GM19328 (cell line): ENCODE measurements around the gene MICAL3.

Source experiments
- ATAC-seq: cut with Tn5 transposase; IDR thresholded peaks from one replicate; pipeline ENCODE4 v1.9.1; 2021; ENCODE audit warnings: mild to moderate bottlenecking, moderate library complexity; ENCODE audit not compliant: unreplicated experiment

Gene MICAL3

GRCh38 chr22:17955590-17956379, 68.6 kb downstream of the MICAL3 start:
- ATAC-seq, result no peak

GRCh38 chr22:17954860-17955587, 69.3 kb downstream of the MICAL3 start:
- ATAC-seq, result no peak

GRCh38 chr22:17954200-17954859, 70.0 kb downstream of the MICAL3 start:
- no peak for ATAC-seq

DNA sequence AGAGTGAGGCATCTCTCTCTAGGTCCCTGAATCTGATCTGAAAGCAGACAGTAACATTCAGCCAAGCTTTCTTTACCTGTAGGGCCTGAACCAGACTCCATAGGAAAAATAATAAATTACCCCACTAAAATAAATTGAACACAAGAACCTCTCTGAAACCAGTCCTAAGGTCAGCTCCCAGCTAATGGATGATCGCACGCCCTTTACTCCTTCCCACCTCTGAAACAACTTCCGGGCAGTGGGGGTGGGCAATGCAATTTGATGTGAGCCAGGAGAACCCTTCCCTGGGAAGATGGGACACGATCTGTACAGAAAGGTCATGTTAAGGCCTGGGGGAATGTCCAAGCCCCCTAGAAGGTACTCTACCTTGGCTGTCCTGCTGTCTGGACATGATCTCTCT, 71.2 kb downstream of the MICAL3 start:
- ATAC-seq, result no peak

DNA sequence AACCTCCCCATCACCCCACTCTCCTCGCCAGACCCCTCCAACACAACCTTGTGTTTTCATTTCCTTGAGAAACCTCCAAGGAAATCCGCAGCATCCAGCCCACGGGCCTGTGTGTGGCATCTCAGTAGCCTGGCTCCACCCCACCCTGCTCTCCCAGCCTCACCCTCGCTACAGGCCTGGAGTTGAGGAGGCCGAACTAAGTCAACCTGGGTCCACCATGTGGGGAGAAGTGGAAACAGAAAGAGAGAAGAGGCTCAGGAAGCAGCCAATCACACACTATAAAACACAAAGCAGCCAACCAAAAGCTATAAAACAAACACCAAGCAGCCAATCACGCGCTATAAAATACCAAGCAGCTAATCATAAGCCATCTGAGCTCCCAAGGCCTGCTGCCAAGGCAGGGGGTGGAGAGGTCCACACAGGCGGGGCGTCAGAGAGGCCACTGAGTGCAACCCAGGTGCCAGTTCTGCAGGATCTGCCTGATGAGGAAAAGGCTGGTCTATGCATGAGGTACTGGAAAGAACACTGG, 72.0 kb downstream of the MICAL3 start:
- ATAC-seq, result no peak

DNA sequence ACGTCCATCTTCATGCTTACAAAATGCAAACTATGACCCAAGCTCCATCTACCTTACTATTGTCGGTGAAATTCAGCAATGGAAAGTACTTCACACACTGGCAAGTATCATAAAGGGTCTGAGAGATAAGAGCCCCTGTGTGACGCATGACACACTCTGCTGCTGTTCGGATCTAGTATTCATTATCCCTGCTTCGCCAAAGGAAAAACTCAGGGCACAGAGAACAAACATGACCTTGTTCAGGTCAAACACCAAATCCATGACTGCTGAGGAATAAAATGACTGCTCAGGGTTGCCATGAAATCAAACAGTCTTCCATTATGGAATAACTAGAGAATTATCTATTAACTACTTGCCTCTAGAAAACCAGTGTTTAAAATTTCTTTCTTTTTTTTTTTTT, 73.0 kb downstream of the MICAL3 start:
- no peak for ATAC-seq

- no peak for ATAC-seq
These were observed 73.6 kb downstream of the MICAL3 start for GRCh38 chr22:17950651-17951214.

DNA sequence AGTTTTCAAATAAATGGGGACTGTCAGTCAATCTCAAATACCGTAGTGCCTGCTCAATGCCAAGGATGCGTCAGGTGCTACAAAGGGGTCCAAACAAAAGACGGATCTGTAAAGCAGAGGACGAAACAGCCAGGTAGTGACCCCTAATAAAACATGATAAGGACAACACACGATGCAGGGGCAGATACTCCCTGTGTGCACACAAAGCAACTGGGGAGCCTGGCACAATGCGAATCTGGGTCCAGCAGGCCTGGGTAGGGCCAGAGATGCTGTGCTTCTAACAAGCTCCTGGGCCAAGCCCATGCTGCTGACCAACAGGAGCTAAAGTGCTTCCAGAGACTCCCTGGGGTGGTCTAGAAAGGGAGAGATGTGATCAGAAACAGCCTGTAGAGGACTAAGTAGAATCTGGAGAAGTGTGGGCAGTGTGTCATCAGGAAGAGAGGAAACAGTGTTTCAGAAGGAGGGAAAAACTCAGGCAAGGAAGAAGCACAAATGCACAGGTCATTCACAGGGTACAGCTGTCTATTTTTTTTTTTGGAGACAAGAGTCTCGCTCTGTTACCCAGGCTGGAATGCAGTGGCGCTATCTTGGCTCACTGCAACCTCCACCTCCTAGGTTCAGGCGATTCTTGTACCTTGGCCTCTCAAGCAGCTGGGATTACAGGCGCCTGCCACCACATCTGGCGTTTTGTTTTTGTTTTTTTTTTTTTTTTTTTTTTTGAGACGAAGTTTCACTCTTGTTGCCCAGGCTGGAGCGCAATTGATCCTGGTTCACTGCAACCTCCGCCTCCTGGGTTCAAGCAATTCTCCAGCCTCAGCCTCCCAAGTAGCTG, 74.5 kb downstream of the MICAL3 start:
- no peak for ATAC-seq

DNA sequence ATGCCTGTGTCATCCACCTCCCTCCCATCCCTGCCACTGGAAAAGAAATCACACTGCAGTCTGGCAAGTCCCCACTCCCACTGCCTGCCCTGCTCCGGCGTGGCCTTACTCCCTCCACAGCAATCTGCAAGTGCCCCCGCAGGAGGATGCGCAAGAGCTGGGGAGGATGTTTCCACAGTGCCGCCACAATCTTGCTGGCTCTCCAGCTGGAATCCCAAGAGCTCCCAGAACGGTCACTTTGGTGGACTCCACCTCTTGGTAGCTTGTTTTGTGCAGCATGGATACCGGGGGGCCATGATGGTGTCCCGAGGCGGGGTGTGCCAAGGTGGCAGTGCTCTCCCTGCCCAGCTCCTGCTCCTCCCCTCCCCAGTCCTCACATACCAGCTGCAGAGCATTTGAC, 76.3 kb downstream of the MICAL3 start:
- no peak for ATAC-seq

DNA sequence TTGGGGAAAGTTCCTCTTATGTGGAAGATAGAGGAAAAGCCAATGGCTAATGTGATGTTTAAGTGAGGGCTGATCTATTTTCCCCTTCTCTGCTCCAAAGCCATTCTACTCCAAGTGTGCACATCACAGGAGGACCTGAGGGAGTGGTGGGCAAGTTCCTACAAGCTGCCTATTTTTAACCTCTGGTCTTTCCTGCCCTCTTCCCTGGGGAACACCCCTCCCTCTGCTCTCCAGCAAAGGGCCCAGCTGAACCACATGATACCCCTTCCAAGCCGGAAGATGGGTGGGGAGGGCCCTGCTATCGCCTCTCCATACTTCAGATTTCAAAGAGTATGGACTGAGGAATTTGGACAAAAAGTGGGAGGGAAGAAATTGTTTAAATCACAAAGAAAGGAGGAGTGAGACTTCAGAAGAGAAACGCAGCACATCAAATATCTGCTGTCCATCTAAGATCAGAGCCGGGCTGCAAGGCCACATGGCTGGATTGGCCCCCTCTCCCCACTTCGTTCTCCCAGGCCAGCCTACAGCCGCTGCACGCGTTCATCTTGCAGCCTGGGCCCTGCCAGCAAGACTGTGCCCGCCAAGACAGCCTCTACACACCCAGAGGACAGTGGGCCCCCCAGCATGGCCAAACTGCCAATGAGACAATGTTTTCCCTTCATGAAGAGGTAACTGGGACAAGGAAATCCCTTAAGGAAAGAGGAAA, 77.5 kb downstream of the MICAL3 start:
- ATAC-seq, result no peak

- no peak for ATAC-seq
These were observed 78.3 kb downstream of the MICAL3 start for GRCh38 chr22:17945888-17946648.

GRCh38 chr22:17945156-17945887, 79.0 kb downstream of the MICAL3 start:
- ATAC-seq, result no peak

GRCh38 chr22:17944256-17944655, 80.1 kb downstream of the MICAL3 start:
- ATAC-seq, result no peak

GRCh38 chr22:17943533-17944249, 80.7 kb downstream of the MICAL3 start:
- no peak for ATAC-seq

- ATAC-seq, result no peak
These were observed 81.6 kb downstream of the MICAL3 start for GRCh38 chr22:17942721-17943120.

DNA sequence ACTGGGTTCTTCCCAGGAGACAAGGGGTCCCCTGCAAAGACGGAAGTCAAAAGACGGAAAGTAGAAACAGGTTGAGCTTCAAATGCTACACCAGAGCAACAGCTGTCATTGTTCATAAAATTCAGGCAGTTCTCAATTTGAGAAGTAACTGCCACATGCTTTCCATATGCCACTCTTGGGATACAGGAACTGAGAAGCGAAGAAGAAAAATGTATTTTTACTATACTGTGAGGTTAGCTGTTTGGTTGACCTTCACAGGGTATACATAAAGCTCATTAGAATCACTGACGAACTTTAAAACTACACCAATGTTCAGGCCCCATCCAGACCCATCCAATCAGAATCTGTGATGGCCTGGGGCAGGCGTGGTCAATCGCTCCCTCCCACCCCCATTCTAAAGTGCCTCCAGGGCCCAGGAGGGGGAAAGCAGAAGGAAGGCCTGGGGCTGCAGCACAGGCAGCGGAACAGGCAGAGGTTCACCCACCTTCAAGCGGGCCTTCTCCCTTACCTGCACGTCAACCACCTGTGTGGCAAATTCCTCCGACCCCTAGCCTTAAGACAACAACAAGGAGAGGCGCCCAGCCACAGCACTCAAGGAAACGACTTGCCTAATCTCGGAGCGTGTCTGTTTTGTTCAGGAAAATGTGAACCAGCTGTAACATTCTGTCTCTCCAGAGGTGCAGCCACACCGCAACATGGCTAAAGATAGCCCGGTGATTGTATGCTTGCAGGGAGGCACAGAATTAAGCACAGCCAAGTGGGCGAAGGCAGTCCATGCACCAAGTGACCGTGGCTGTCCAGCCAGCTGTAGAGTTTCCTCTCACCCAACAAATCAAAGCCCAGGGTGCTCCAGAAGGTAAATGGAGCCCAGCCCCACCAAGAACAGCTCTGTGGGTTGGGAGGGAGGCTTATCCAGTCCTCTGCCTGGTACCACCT, 82.6 kb downstream of the MICAL3 start:
- no peak for ATAC-seq

DNA sequence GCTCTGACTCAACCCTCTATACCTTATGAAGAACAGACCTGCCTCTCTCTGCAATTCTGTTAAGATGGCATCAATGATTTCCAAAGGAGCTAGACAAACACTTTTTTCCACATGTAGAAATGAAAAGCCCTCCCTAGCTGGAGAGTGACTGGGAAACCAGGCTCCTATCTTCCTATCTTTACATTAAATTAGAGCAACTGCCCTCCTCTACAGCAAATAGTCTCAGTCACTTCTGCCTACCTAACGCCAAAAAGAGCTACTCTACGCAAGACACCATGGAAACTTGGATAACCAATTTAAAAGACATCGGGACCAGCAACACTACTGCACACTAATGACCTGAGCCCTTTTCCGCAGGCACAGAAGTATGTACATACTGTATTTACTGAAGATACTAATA, 84.8 kb downstream of the MICAL3 start:
- no peak for ATAC-seq
